GM21515 (cell line): Measurements from ENCODE around the gene NSG1.
A peak's percentile ranks its signal among the peaks of the same experiment; 100 is the strongest.
"Not testable (repeated sequence)": the region's sequence is repeated elsewhere in the genome, so short reads cannot be mapped to it uniquely, and the experiment has no call there.

Experiments used
- ATAC-seq: cut with Tn5 transposase; IDR thresholded peaks from one replicate; pipeline ENCODE4 v1.9.1; 2021; ENCODE audit not compliant: unreplicated experiment

Gene NSG1

GRCh38 chr4:4386736-4387392, at the start of gene NSG1:
NSG1 (plus strand) TSS chr4:4387102; CDS start chr4:4387630, 528 bp downstream.
- ATAC-seq = no peak

- no peak for ATAC-seq
Measured at GRCh38 chr4:4338210-4339001, 48.5 kb upstream of the NSG1 start.

GRCh38 chr4:4339504-4340085, 47.3 kb upstream of the NSG1 start:
- no peak for ATAC-seq

GRCh38 chr4:4341861-4342650, 44.8 kb upstream of the NSG1 start:
- ATAC-seq = no peak

- no peak for ATAC-seq
Measured at GRCh38 chr4:4343038-4343437, 43.9 kb upstream of the NSG1 start.

GRCh38 chr4:4344915-4345527, 41.9 kb upstream of the NSG1 start:
- ATAC-seq = peak; percentile 93

GRCh38 chr4:4347585-4347984, 39.3 kb upstream of the NSG1 start:
- ATAC-seq = no peak

- not testable (repeated sequence) for ATAC-seq
Measured at GRCh38 chr4:4348585-4348984, 38.3 kb upstream of the NSG1 start.

- ATAC-seq = no peak
Measured at GRCh38 chr4:4349867-4350266, 37.0 kb upstream of the NSG1 start.

- no peak for ATAC-seq
Measured at GRCh38 chr4:4350909-4351308, 36.0 kb upstream of the NSG1 start.

- no peak for ATAC-seq
Measured at GRCh38 chr4:4355302-4355701, 31.6 kb upstream of the NSG1 start.

GRCh38 chr4:4356106-4357041, 30.5 kb upstream of the NSG1 start:
- ATAC-seq = no peak

- no peak for ATAC-seq
Measured at GRCh38 chr4:4358093-4358854, 28.6 kb upstream of the NSG1 start.

GRCh38 chr4:4361883-4362282, 25.0 kb upstream of the NSG1 start:
- no peak for ATAC-seq

- ATAC-seq = no peak
Measured at GRCh38 chr4:4362991-4363697, 23.8 kb upstream of the NSG1 start.

- ATAC-seq = no peak
Measured at GRCh38 chr4:4364061-4364460, 22.8 kb upstream of the NSG1 start.

- no peak for ATAC-seq
Measured at GRCh38 chr4:4364486-4365208, 22.3 kb upstream of the NSG1 start.
